HUES6 (cell line): ENCODE measurements around the gene IQCF5.
"Not testable (repeated sequence)": the region's sequence is repeated elsewhere in the genome, so short reads cannot be mapped to it uniquely, and the experiment has no call there.

Experiments
- H3K27ac ChIP-seq: 2 replicates; pipeline ENCODE4 v1.7.0; 2013; ENCODE audit warnings: low read depth, mild to moderate bottlenecking, low read length, inconsistent platforms
- H3K27me3 ChIP-seq: 2 replicates; pipeline ENCODE4 v1.6.1; 2013; ENCODE audit warnings: low read length; ENCODE audit not compliant: control insufficient read depth, insufficient read depth
- H3K36me3 ChIP-seq: 2 replicates; pipeline ENCODE4 v1.6.1; 2013; ENCODE audit warnings: low read length; ENCODE audit not compliant: control insufficient read depth, insufficient read depth
- H3K4me1 ChIP-seq: 2 replicates; pipeline ENCODE4 v1.6.1; 2013; ENCODE audit warnings: low read length; ENCODE audit not compliant: control insufficient read depth, insufficient read depth
- H3K4me3 ChIP-seq: 2 replicates; pipeline ENCODE4 v1.5.1; 2013; ENCODE audit warnings: low read depth, low read length
- H3K9ac ChIP-seq: one replicate; pipeline ENCODE4 v1.6.1; 2013; ENCODE audit warnings: mild to moderate bottlenecking, low read length
- H3K9me3 ChIP-seq: 2 replicates; pipeline ENCODE4 v1.6.1; 2013; ENCODE audit warnings: low read depth, low read length; ENCODE audit not compliant: control insufficient read depth, insufficient read depth

The IQCF5 gene

DNA sequence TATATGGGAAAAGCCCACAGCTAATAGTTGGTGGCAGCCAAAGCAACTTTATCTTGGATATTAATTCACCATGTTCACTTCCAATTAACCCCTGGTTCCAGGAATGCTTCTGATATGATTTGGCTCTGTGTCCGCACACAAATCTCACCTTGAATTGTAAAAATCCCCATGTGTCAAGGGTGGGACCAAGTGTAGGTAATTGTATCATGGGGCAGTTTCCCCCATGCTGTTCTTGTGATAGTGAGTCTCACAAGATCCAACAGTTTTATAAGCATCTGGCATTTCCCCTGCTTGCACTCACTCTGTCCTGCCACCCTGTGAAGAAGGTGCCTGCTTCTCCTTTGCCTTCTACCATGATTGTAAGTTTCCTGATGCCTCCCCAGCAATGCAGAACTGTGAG lies 6.5 kb downstream of the IQCF5 start:
- H3K4me3 ChIP-seq, H3K27me3 ChIP-seq: not testable (repeated sequence)

DNA sequence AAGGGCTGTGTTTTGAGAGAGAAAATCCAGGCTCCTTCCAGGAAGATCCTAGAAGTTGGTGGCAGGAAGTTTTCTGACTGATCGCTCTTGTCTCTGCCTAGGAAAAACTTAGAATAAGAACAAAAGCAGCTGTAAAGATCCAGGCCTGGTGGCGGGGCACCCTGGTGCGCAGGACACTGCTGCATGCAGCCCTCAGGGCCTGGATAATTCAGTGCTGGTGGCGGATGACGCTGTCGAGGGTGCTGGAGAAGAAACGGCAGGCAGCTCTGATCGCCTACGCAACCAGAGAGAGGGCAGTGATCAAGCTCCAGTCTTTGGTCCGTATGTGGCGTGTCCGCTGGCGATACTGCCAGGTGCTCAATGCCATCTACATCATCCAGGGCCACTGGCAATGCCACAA lies 12.5 kb downstream of the IQCF5 start:
- H3K27me3 ChIP-seq = no peaks in the 10 kb centered on the region
- no peak overlapping the region for H3K9ac ChIP-seq
- H3K27ac ChIP-seq = no peak overlapping the region
- peaks cover 8% of the 10 kb centered on the region for H3K4me1 ChIP-seq
- H3K36me3 ChIP-seq = no peaks in the 10 kb centered on the region
- H3K9me3 ChIP-seq = peaks cover 13% of the 10 kb centered on the region; the same call in 1 of the 2 replicates
- H3K4me3 ChIP-seq = peak overlapping the region; percentile 32; the same call in 1 of the 2 replicates

More for the DNA sequence above, 6.5 kb downstream of the IQCF5 start:
- H3K27ac ChIP-seq, H3K9me3 ChIP-seq, H3K9ac ChIP-seq, H3K36me3 ChIP-seq: not testable (repeated sequence)
- peaks cover 10% of the 10 kb centered on the region; the same call in 1 of the 2 replicates for H3K4me1 ChIP-seq

DNA sequence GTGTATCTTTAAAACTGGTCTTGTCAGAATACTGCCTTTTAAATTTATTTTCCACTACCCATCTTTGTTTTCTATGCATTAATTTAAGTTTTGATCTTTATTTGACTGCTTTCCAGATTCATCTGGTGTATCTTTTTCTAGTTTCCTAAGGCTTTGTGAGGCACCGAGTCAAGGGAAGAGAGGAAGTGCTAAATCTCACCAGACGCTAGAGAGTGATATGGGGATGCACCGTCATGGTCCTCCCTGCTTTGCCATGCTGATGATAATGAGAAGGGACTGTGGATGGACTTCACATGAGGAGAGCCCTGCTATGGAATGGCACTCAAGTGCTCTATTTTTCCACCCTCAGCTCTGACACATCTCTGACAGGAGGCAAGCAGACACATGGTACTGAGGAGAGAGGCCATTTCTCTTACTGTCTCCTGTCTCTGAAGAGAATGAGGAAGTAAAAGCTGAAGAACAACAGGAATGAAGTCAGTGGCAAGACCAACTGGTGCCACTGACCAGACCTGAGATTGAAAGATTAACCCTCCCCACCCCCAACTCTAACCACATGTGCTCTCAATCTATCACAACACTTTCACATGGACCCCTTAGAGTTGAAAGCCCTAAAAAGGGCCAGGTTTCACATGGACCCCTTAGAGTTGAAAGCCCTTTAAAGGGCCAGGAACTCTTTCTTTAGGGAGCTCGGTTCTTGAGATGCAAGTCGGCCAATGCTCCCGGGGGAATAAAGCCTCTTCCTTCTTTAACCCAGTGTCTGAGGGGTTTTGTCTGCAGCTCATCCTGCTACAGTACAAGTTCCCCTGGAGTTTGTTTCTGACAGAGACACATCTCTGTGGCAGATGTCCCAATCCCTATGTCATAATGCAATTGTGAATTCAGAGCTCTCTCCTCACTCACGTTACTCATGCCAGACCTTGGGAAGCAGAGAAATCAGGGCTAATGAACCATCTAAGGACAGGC lies 14.4 kb downstream of the IQCF5 start, which contains the start of gene IQCF2:
TSS of gene IQCF2 (plus strand) at position 913 of the 963 bp plus-strand sequence. CDS start 52 bp downstream, outside the sequence.
- H3K9me3 ChIP-seq = peaks cover 25% of the 10 kb centered on the region
- no peak within 1 kb of the TSS for H3K9ac ChIP-seq
- peaks cover 8% of the 10 kb centered on the region for H3K4me1 ChIP-seq
- H3K27ac ChIP-seq = no peak within 1 kb of the TSS
- H3K4me3 ChIP-seq = no peak within 1 kb of the TSS
- H3K27me3 ChIP-seq = no peaks in the 10 kb centered on the region
- no peaks in the 10 kb centered on the region for H3K36me3 ChIP-seq

DNA sequence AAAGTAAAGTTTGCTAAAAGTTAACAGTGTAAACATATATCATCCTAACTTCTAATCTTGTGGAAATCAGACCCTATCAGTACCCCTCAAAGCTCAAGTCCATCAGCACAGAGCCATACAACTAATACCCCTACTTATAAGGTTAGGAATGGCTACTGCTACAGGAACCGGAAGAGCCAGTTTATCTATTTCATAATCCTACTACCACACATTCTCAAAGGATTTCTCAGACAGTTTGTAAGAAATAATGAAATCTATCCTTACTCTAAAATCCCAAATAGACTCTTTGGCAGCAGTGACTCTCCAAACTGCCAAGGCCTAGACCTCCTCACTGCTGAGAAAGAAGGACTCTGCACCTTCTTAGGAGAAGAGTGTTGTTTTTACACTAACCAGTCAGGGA lies 20.0 kb downstream of the IQCF5 start:
- H3K27ac ChIP-seq, H3K4me1 ChIP-seq, H3K9ac ChIP-seq, H3K36me3 ChIP-seq, H3K4me3 ChIP-seq, H3K27me3 ChIP-seq: not testable (repeated sequence)
- peaks cover 20% of the 10 kb centered on the region for H3K9me3 ChIP-seq

DNA sequence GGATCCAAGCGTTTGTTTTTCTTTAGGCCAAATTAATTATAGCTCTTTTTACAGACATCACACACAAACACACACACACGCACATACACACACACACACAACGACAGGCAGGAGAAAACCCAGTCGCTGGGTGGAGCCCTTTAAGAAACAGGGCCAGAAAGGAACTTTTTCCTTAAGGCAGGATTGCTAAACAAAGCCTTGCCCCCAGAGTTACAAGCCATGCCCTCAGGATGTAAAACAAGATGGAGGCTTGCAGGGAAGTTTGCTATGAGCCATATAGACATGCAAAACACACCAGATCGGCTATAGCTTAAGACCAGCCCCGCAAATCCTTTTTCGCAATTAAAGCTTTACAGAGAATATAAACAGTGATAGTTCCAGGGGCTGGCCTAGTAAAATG lies 30.3 kb downstream of the IQCF5 start:
- H3K4me1 ChIP-seq = peaks cover 15% of the 10 kb centered on the region
- no peaks in the 10 kb centered on the region for H3K27me3 ChIP-seq
- no peak overlapping the region for H3K27ac ChIP-seq
- no peaks in the 10 kb centered on the region for H3K36me3 ChIP-seq
- H3K9ac ChIP-seq = no peak overlapping the region
- H3K9me3 ChIP-seq = peaks cover 7% of the 10 kb centered on the region
- no peak overlapping the region for H3K4me3 ChIP-seq

DNA sequence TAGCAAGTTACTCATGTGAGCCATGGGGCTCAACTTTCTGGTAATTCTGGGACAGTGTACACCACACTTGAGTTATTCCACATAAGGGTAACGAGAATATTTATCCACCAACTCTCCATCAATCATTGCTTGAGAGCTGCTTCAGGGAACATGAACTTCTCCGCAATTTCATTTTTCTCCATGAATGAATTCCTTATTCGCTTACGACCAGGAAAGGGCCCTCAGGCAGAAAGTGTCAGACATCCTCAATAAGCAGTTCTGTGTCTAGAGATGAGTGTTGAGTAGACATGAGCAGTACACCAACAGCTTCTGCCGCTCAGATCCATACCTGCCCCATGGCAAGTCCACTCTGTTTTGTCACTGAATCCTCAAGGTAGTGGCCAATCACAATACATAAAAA lies 38.8 kb downstream of the IQCF5 start:
- 0 out of 2 replicates have a peak, but pooled peaks cover 3% of the 10 kb centered on the region for H3K9me3 ChIP-seq
- H3K4me1 ChIP-seq = no peaks in the 10 kb centered on the region
- H3K9ac ChIP-seq = no peak overlapping the region
- no peak overlapping the region for H3K4me3 ChIP-seq
- no peaks in the 10 kb centered on the region; the same call in none of the 2 replicates for H3K27me3 ChIP-seq
- H3K36me3 ChIP-seq = no peaks in the 10 kb centered on the region
- no peak overlapping the region for H3K27ac ChIP-seq

DNA sequence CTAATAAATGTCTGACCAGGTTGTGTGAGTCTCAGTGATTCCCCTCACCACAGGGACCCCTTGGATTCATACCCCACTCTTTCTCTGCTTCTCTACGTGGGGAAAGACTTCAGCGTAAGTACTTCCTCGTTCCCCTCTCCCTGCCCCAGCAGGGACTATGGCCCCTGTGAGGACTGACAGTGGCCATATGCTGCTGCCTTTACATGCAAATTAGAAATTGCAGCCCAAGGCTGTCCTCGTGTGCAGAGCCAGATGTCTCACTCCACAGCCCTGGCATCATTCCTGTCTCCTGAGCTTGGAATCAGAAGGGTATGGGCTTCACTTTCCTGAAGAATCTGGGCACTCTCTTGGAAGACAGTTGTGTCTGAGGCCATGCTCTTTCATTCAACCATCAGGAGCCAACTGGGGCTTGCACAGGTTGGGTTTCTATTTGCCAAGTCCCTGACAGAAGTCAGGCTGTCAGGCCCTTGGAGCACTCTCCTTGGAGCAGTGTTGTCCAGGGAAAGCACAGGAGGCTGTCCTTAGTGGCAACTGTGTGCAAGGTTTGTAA lies 44.5 kb downstream of the IQCF5 start:
- no peaks in the 10 kb centered on the region for H3K36me3 ChIP-seq
- H3K9me3 ChIP-seq = peaks cover 19% of the 10 kb centered on the region
- no peaks in the 10 kb centered on the region for H3K27me3 ChIP-seq
- H3K4me1 ChIP-seq = no peaks in the 10 kb centered on the region
- no peak overlapping the region for H3K9ac ChIP-seq
- no peak overlapping the region for H3K27ac ChIP-seq
- H3K4me3 ChIP-seq = no peak overlapping the region

DNA sequence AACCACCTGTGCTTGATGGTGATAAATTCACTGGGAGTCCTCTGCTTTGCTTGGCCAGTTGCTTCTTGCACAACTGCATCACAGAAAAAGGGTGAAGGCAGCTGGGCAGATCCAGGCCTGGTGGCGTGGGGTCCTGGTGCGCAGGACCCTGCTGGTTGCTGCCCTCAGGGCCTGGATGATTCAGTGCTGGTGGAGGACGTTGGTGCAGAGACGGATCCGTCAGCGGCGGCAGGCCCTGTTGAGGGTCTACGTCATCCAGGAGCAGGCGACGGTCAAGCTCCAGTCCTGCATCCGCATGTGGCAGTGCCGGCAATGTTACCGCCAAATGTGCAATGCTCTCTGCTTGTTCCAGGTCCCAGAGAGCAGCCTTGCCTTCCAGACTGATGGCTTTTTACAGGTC lies 45.1 kb downstream of the IQCF5 start:
- Histone ChIP-seq H3K9me3 (peaks cover 19% of the 10 kb centered on the region), H3K9ac (no peak overlapping the region), H3K4me1 (no peaks in the 10 kb centered on the region), H3K4me3 (no peak overlapping the region), H3K36me3 (no peaks in the 10 kb centered on the region), H3K27me3 (no peaks in the 10 kb centered on the region), H3K27ac (no peak overlapping the region)

DNA sequence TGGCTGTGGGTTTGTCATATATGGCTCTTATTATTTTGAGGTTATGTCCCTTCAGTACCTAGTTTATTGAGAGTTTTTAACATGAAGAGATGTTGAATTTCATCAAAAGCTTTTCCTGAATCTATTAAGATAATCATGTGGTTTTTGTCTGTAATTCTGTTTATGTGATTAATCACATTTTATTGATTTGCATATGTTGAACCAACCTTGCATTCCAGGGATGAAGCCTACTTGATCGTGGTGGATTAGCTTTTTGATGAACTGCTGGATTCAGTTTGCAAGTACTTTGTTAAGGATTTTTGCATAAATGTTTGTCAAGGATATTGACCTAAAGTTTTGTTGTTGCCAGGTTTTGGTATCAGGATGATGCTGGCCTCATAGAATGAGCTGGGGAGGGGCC lies 47.1 kb downstream of the IQCF5 start:
- no peaks in the 10 kb centered on the region for H3K4me1 ChIP-seq
- H3K27me3 ChIP-seq = no peaks in the 10 kb centered on the region
- H3K4me3 ChIP-seq = no peak overlapping the region
- H3K27ac ChIP-seq = no peak overlapping the region
- no peak overlapping the region for H3K9ac ChIP-seq
- H3K36me3 ChIP-seq = no peaks in the 10 kb centered on the region
- H3K9me3 ChIP-seq = peaks cover 19% of the 10 kb centered on the region
